ENCODE data around the gene DGCR6L. TPM values are rescaled to one million over a fixed set of nuclear protein-coding genes. Genes with fewer than 3 reads are reported as not detected.
"Not testable (repeated sequence)": the region's sequence is repeated elsewhere in the genome, so short reads cannot be mapped to it uniquely, and the experiment has no call there.

The DGCR6L gene
- total RNA-seq, 1 experiment from 2014 or later: 44.5 TPM

- DNase-seq (ENCODE audit: low read depth, low spot score): peak; percentile 92
- in situ Hi-C loops (cut with HindIII; ENCODE audit: low pct_unique_long_range_greater_than_20kb, low sequenced_read_pairs): no loop called here
These were observed 20.8 kb downstream of the DGCR6L start for GRCh38 chr22:20298803-20299745.

- in situ Hi-C loops (cut with HindIII; ENCODE audit: low pct_unique_long_range_greater_than_20kb, low sequenced_read_pairs): no loop called here
- DNase-seq (ENCODE audit: low read depth, low spot score): no peak
These were observed 21.6 kb downstream of the DGCR6L start for GRCh38 chr22:20298110-20298802.

GRCh38 chr22:20297414-20298109, 22.3 kb downstream of the DGCR6L start:
- in situ Hi-C loops (cut with HindIII; ENCODE audit: low pct_unique_long_range_greater_than_20kb, low sequenced_read_pairs): no loop called here

GRCh38 chr22:20296598-20296997, 23.3 kb downstream of the DGCR6L start:
- in situ Hi-C loops (cut with HindIII; ENCODE audit: low pct_unique_long_range_greater_than_20kb, low sequenced_read_pairs): no loop called here
- no peak for DNase-seq (ENCODE audit: low read depth, low spot score)

More at GRCh38 chr22:20297414-20298109, 22.3 kb downstream of the DGCR6L start:
- no peak for DNase-seq (ENCODE audit: low read depth, low spot score)

GRCh38 chr22:20295262-20296064, 24.4 kb downstream of the DGCR6L start:
- DNase-seq (ENCODE audit: low read depth, low spot score): no peak
- in situ Hi-C loops (cut with HindIII; ENCODE audit: low pct_unique_long_range_greater_than_20kb, low sequenced_read_pairs): no loop called here

GRCh38 chr22:20292673-20293232, 27.1 kb downstream of the DGCR6L start:
- in situ Hi-C loops (cut with HindIII; ENCODE audit: low pct_unique_long_range_greater_than_20kb, low sequenced_read_pairs): no loop called here
- no peak for DNase-seq (ENCODE audit: low read depth, low spot score)

- DNase-seq (ENCODE audit: low read depth, low spot score): no peak
- in situ Hi-C loops (cut with HindIII; ENCODE audit: low pct_unique_long_range_greater_than_20kb, low sequenced_read_pairs): no loop called here
These were observed 27.8 kb downstream of the DGCR6L start for GRCh38 chr22:20292108-20292507.

GRCh38 chr22:20291604-20292063, 28.2 kb downstream of the DGCR6L start:
- in situ Hi-C loops (cut with HindIII; ENCODE audit: low pct_unique_long_range_greater_than_20kb, low sequenced_read_pairs): no loop called here
- DNase-seq (ENCODE audit: low read depth, low spot score): no peak

GRCh38 chr22:20291249-20291586, 28.6 kb downstream of the DGCR6L start:
- no peak for DNase-seq (ENCODE audit: low read depth, low spot score)
- in situ Hi-C loops (cut with HindIII; ENCODE audit: low pct_unique_long_range_greater_than_20kb, low sequenced_read_pairs): no loop called here

GRCh38 chr22:20290578-20291248, 29.1 kb downstream of the DGCR6L start:
- DNase-seq (ENCODE audit: low read depth, low spot score): no peak
- in situ Hi-C loops (cut with HindIII; ENCODE audit: low pct_unique_long_range_greater_than_20kb, low sequenced_read_pairs): no loop called here

- DNase-seq (ENCODE audit: low read depth, low spot score): no peak
- in situ Hi-C loops (cut with HindIII; ENCODE audit: low pct_unique_long_range_greater_than_20kb, low sequenced_read_pairs): no loop called here
These were observed 29.8 kb downstream of the DGCR6L start for GRCh38 chr22:20290045-20290392.

- in situ Hi-C loops (cut with HindIII; ENCODE audit: low pct_unique_long_range_greater_than_20kb, low sequenced_read_pairs); DNase-seq (ENCODE audit: low read depth, low spot score): not testable (repeated sequence)
These were observed 30.4 kb downstream of the DGCR6L start for GRCh38 chr22:20289182-20290044.

GRCh38 chr22:20286784-20287423, 33.0 kb downstream of the DGCR6L start:
- DNase-seq (ENCODE audit: low read depth, low spot score); in situ Hi-C loops (cut with HindIII; ENCODE audit: low pct_unique_long_range_greater_than_20kb, low sequenced_read_pairs): not testable (repeated sequence)

GRCh38 chr22:20286312-20286660, 33.6 kb downstream of the DGCR6L start:
- DNase-seq (ENCODE audit: low read depth, low spot score); in situ Hi-C loops (cut with HindIII; ENCODE audit: low pct_unique_long_range_greater_than_20kb, low sequenced_read_pairs): not testable (repeated sequence)

GRCh38 chr22:20285473-20286311, 34.2 kb downstream of the DGCR6L start:
- in situ Hi-C loops (cut with HindIII; ENCODE audit: low pct_unique_long_range_greater_than_20kb, low sequenced_read_pairs): not testable (repeated sequence)
- peak; percentile 66 for DNase-seq (ENCODE audit: low read depth, low spot score)

Data from SK-MEL-5 (cell line).